ENCODE data around the gene SEPTIN7.

- no peak for TF ChIP-seq CTCF (IDR thresholded peaks at IDR 0.05; ENCODE audit: insufficient read depth, low read length, poor library complexity, severe bottlenecking)
- no peak for TF ChIP-seq EZH2phosphoT487 (conservative IDR thresholded peaks at IDR 0.05; ENCODE audit: low read length)
Observed at GRCh38 chr7:35768346-35768745, 32.5 kb upstream of the SEPTIN7 start.

Data from SU-DHL-6 (cell line).